Activated CD8-positive, alpha-beta memory T cell treated with anti-CD3 and anti-CD28 coated beads, Interleukin-2, amount 50 U/mL, for 1 hour (primary cell): ENCODE data around the gene HJURP.
"Not testable (repeated sequence)": the region's sequence is repeated elsewhere in the genome, so short reads cannot be mapped to it uniquely, and the experiment has no call there.

Source experiments
- DNase-seq: peaks from one replicate; pipeline ENCODE4 v3.0.0-alpha.2; 2020; ENCODE audit errors: extremely low read depth

HJURP gene

GRCh38 chr2:233854241-233854981, at the start of gene HJURP:
Gene HJURP (minus strand): TSS chr2:233854535. CDS start chr2:233854500, 35 bp downstream.
- DNase-seq, result peak; percentile 57

GRCh38 chr2:233901884-233902283, 47.5 kb upstream of the HJURP start:
- DNase-seq, result no peak

- no peak for DNase-seq
These were observed 47.0 kb upstream of the HJURP start for GRCh38 chr2:233901367-233901766.

GRCh38 chr2:233896253-233896652, 41.9 kb upstream of the HJURP start:
- not testable (repeated sequence) for DNase-seq

GRCh38 chr2:233892793-233893192, 38.5 kb upstream of the HJURP start:
- no peak for DNase-seq

- no peak for DNase-seq
These were observed 28.0 kb upstream of the HJURP start for GRCh38 chr2:233882353-233882752.

GRCh38 chr2:233872125-233872524, 17.8 kb upstream of the HJURP start:
- not testable (repeated sequence) for DNase-seq

GRCh38 chr2:233871432-233871831, 17.1 kb upstream of the HJURP start:
- no peak for DNase-seq

- DNase-seq, result no peak
These were observed 13.7 kb upstream of the HJURP start, which contains the start of gene MSL3B for GRCh38 chr2:233867993-233868532. Gene MSL3B (minus strand): TSS chr2:233868386.

- no peak for DNase-seq
These were observed 12.1 kb upstream of the HJURP start for GRCh38 chr2:233866479-233866878.

- DNase-seq, result no peak
These were observed 11.5 kb upstream of the HJURP start for GRCh38 chr2:233865838-233866237.

GRCh38 chr2:233862261-233862768, 8.0 kb upstream of the HJURP start:
- DNase-seq, result no peak

GRCh38 chr2:233858331-233858730, 4.0 kb upstream of the HJURP start:
- DNase-seq, result no peak

- no peak for DNase-seq
These were observed 3.3 kb upstream of the HJURP start for GRCh38 chr2:233857511-233858141.

- no peak for DNase-seq
These were observed 1.8 kb upstream of the HJURP start for GRCh38 chr2:233856184-233856583.

GRCh38 chr2:233855345-233855744, 1.0 kb upstream of the HJURP start:
- DNase-seq, result no peak

GRCh38 chr2:233853883-233854240, 473 bp downstream of the HJURP start:
- DNase-seq, result no peak

GRCh38 chr2:233853353-233853752, 982 bp downstream of the HJURP start:
- DNase-seq, result no peak

- DNase-seq, result no peak
These were observed 2.3 kb downstream of the HJURP start for GRCh38 chr2:233852056-233852455.

- no peak for DNase-seq
These were observed 3.2 kb downstream of the HJURP start for GRCh38 chr2:233851169-233851568.

- no peak for DNase-seq
These were observed 3.6 kb downstream of the HJURP start for GRCh38 chr2:233850745-233851144.

- DNase-seq, result no peak
These were observed 4.6 kb downstream of the HJURP start for GRCh38 chr2:233849607-233850271.
